CD4-positive, alpha-beta T cell treated with Interleukin-2 at 100 ng/mL for 4 hours (primary cell): ENCODE data around the gene FABP7.

Experiments used
- DNase-seq: peaks from one replicate; pipeline ENCODE4 v3.0.0-alpha.2; 2020; ENCODE audit warnings: low spot score

FABP7 gene

DNA sequence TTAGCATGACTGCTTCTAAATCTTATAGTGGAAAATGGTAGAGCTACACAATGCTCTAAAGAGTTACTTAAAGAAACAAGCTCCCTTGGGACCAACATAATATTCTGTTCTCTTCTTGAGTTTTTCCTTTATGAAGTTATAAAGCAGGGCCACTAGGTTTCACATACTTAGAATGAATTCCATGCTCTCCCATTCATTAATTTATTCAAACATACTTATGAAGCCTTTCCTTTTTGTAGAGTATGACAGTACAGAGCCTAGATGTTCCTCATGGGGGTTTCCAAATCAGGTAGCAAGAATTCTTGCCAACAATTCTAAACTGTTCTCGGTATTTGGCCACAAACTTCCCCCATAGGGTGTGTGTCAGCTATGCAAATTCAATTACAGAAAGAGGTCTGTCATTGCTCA, 20.6 kb upstream of the FABP7 start:
- no peak for DNase-seq

DNA sequence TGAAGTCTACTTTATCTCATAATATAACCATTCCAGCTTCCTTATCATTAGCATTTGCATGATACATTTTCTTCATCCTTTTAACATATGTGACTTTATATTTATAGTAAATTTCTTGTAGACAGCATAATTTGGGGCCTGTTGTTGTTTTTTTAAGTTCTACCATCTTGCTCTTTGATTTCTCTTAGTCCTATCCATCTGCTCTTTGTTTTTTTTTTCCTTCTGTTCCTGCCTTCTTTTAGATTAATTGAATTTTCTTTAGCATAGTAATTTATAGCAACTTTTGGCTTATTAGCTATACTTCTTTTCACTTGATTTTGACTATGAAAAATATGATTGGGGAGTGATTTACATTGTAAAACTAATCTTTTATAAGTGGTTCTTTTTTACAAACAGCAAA, 19.2 kb upstream of the FABP7 start:
- DNase-seq, result no peak

DNA sequence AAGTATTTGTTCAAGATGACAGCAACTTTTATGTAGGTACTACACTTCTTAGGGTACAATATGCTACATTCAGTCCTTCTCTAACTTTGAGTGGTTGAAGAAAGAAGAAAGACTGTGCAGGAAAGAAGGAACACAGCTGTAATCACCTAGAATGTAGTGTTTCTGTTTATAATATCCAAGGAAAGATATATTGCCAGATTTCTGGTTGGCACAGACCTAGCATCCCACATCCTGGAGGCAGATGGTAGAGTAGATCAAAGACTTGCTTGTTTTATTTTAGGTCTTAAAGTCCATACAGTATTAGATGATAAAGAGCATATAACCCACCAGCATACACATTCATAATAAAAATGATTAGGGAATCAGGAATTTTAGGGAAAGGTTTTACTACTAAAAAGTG, 13.3 kb upstream of the FABP7 start:
- no peak for DNase-seq

DNA sequence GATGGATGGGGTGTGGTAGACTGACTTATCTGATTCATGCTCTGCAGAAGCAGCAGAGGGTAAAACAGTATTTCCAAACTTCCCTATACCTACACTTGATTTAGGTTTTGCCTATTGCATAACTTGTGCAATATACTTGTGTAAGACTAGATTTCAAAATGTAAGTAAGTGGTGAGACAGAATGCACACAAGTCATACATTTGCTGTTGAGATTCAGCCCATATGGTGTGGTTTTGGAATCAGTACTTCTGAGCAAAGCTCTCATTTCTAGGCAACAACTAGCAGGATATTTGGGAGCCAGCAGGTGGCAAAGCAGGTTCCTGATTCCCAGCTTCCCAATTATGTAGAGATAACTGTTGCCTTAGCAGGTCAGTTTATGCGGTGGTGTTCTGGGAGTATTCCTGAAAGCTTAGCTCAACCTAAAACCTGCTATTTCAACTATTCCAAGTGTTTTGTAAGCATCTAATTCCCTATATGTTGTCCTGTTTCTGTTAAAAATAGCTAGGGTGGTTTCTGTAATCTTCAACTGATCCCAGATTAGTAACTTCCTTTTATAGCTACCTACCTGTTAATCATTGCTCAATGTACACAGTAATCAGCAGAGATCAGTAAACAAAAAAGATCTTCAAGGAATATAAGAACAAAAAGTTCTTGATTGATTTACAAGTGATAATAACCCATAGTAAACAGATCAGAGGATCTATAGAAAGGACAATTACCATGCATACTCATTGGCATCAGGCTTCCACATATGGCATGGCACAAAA, 8.5 kb upstream of the FABP7 start:
- DNase-seq, result no peak

DNA sequence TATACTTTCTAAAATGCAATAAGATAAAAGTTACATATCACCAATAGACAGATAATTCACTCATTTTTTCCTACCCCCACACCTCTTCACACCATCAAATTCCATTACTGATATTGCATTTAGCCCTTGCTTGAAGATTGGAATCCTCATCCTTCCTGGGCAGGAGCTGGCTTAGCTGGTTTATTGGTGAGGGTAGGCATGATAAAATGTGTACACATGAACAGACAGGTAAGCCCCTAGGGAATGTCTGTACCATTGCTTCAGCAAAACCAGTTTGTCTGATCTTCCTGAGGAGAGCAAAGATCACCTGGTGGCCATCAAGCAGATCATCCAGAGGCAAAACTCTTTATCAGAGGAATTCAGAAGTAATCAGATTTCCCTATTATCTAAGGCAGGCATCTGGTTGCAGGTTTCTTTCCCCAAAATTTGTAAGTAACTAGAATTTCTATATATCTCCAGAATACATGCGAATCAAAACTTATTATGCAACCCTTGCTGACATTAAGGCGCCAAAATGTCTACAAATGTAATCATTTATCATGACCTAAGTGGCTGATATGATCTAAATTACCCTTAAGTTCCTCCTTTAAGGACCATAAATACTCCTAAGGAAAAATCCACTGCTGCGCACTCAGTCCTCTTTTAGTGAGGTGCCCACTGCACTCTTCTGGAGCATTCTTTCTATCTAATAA, 6.6 kb upstream of the FABP7 start:
- DNase-seq, result no peak

DNA sequence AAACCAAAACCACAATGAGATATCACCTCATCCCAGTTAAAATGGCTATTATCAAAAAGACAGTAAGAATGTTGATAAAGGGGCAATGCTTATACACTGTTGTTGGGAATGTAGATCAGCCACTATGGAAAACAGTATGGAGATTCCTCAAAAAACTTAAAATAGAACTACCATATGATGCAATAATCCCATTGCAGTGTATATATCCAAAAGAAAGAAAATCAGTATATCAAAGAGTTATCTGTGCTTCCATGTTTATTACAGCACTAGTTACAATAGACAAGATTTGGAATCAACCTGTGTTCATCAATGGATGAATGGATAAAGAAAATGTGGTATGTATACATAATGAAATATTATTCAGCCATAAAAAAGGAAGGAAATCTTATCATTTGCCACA, 3.5 kb upstream of the FABP7 start:
- DNase-seq, result no peak

DNA sequence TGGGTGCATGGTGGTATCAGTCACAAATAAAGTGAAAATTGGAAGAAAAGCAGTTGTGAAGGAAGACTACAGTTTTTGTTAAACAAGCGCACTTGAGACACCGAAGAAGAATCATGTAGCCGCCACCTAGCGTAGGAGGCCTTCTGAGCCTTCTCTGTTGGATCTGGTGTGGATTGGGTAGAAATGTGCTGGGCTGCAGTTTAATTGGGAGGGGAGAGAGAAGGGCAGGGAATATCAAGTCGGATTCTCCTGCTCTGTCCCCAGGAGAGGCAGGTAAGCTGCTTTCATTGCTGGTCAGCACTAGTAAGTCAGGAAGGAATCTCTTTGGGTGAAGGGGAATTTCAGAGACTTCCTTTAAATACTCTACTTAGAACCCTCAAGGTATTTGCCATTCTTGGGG, 1.2 kb upstream of the FABP7 start:
- DNase-seq, result no peak

DNA sequence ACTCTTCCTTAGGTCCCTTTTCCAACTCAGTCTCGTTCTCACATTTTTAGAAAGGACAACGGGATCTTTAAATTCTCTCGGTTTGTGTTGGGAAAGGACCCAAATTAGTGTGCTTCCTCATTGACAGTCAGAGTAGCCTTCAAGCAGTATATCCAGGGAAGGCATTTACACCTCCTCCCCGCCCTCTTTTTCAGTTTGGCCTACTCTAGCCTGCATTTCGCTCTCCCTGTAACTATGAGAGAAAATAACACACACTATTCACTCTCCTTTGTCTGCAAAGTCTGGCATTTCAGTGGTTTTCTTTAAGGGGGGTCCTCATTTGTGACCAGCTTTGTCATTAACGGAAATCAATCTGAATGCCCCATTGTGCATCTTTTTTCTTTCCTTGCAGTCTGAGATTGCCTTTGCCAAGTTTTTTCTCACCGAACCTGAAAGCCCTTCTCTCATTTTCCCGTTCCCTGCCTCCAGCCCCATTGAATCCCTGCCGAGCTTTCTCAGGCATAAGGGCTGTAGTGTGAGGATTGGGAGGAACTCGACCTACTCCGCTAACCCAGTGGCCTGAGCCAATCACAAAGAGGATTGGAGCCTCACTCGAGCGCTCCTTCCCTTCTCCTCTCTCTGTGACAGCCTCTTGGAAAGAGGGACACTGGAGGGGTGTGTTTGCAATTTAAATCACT, 393 bp upstream of the FABP7 start:
- DNase-seq, result no peak

DNA sequence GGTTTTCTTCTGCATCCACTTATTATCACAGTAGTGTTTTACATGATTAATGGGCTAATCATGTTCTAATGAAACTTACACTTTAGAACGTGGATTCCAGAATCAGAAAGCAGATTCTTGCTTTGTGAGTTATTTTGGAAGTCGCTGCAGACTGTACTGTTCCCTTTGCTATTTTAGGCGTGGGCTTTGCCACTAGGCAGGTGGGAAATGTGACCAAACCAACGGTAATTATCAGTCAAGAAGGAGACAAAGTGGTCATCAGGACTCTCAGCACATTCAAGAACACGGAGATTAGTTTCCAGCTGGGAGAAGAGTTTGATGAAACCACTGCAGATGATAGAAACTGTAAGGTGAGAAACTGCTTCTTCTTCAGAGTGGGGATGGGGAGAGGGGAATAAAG, 598 bp downstream of the FABP7 start:
- no peak for DNase-seq

DNA sequence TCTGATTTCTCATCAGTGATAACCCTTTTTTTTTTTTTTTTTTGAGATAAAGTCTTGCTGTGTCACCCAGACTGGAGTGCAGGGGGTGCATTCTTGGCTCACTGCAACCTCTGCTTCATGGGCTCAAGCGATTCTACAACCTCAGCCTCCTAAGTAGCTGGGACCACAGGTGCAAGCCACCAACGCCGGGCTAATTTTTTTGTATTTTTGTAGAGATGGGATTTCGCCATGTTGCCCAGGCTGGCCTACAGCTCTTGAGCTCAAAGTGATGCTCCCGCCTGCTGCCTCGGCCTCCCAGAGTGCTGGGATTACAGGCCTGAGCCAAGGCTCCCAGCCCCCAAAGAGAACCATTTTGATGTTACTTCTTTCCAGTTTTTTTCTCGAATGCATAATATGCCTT, 2.2 kb downstream of the FABP7 start:
- no peak for DNase-seq

DNA sequence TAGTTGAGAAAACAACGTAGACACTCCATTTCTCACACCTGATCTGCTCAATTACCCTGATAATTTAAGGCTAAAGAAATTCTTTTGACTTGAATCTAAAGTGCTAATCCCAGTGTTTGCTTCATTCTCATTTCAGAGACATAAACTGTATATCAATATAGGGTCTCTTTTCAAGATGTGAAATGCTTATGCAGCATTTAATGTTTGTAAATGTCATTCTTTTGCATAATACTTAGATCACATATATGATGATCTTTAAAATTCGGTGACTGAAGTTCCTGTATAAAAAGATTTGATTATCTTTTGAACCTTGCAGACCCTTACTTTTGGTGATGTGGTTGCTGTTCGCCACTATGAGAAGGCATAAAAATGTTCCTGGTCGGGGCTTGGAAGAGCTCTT, 3.9 kb downstream of the FABP7 start:
- no peak for DNase-seq

DNA sequence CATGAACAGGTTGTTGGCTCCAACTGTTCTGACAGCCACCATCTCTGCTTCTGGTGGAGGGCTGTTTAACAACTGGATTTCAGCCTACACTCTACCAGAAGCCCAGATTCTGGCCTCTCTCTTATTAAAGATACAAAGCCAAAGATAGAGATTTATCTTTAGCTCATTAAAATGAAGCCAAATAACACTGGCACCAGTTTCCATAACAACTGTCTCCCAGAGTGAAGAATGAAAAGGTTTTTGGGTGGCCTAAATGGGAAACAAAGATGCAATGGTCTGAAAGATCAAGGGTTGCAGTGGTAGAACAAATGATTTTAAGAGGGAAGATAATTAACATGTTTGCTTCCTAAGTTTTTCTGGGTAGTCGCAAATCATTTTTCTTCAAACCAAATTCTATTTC, 6.4 kb downstream of the FABP7 start:
- no peak for DNase-seq

DNA sequence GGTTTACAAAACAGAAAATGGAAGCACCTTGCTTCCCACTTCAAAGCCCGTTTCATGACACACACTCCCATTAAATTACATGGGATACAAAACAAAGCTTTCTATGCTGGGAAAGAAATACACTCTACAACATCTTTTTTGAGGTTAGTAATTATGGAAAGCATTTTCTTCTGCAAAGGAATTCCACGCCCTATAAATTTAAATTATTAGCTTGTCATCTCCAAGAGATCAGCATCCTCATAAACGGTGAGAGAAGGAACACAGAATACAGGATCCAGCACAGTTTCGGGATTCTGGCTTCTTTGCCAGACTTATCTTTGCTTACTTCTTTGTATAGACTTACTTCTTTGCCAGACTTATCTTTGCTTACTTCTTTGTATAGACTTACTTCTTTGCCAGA, 8.2 kb downstream of the FABP7 start:
- no peak for DNase-seq

DNA sequence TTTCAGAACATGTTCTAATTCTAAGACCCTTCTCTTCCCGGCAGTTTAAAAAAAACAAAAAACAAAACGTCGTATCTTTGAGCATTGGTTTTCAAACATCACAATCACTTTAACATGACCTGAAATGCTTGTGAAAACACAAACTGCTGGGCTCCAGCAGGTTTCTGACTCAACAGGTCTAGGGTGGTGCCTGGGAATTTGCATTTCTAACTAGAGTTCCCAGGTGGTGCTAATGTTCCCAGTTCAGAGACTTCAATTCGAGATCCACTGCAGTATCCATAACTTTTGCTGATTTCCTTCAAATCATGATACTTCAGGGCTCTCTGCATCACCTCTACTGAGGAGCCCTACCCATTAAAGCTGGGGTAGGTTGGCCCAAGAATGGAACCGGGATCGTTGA, 8.7 kb downstream of the FABP7 start:
- no peak for DNase-seq

DNA sequence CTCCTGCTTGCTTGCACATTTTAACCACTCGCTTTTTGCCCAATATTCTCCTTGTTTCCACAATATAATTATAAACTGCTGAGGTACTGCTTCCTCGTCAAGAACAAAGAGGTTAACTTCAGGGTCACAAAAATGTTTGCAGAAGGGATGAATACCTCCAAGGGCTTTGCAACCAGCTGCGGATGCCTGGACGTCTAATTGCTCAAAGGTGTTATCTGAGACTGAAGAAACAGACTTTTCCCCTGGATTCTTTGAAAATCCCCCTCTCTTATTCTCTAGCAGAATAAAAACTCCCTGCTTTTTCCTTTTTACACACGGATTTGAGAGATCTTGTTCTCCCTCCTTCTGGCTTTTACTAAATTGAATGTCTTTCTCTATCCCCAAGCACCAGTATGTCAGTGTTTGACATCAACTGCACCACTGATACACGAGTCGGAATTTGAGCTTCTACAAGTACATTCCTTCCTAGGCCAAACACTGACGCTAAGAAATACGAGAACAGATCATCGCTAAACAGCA, 9.2 kb downstream of the FABP7 start:
- DNase-seq, result no peak

DNA sequence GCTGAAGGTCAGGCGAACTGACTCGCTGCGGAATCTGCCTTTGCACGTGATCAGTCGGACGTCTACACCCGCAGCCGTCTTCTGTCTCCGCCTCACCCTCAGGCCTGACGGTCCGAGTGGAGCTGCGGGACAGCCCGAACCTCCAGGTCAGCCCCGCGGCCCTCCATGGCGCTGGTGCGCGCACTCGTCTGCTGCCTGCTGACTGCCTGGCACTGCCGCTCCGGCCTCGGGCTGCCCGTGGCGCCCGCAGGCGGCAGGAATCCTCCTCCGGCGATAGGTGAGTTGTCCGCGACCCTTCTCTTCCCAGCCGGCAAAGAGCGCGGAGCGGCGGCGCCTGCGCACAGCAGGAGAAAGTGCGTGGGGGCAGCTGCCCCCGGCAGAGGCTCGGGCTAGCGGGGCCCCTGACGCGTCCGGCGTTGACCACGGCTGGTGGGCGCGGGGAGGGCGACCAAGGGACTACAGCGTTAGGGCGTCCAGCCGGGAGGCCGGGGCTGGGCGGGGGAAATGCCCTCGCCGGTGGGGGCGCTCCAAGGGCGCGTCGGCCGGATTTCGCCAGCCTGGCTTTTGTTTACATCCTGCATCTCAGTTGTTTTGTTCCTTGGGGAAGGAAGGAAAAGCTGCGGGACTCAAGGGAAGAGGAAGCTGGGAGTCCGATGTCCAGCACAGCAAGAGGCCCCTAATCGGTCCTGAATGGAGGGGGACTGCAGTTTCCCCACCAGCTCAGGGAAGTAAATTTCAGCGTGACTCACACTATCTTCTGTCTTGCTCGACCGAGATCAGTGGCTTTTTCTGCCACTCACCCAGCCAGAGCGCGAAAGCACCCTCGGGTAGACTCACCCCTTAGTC, 9.9 kb downstream of the FABP7 start, which contains the start of gene SMPDL3A:
Gene SMPDL3A (plus strand): TSS at position 77 of the 846 bp plus-strand sequence. CDS start 89 bp downstream, at position 166.
- DNase-seq, result peak; percentile 7

DNA sequence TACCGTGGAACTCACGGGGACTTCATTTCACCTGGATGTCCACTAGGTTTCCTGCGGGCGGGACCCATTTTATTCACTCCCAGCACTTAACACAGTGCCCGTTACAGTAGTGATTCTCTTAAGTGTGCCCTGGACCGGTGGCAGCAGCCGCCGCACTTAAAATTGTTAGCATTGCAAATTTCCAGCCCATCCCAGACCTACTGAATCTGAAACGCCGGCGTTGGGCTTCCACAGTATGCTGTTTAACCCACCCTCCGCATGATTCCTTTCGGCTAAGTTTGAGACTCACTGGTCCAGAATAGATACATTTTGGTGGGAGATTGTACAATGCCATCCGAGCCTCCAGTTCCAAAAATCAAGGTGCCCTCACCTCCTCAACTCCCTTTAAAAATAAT, 10.5 kb downstream of the FABP7 start:
- DNase-seq, result no peak

DNA sequence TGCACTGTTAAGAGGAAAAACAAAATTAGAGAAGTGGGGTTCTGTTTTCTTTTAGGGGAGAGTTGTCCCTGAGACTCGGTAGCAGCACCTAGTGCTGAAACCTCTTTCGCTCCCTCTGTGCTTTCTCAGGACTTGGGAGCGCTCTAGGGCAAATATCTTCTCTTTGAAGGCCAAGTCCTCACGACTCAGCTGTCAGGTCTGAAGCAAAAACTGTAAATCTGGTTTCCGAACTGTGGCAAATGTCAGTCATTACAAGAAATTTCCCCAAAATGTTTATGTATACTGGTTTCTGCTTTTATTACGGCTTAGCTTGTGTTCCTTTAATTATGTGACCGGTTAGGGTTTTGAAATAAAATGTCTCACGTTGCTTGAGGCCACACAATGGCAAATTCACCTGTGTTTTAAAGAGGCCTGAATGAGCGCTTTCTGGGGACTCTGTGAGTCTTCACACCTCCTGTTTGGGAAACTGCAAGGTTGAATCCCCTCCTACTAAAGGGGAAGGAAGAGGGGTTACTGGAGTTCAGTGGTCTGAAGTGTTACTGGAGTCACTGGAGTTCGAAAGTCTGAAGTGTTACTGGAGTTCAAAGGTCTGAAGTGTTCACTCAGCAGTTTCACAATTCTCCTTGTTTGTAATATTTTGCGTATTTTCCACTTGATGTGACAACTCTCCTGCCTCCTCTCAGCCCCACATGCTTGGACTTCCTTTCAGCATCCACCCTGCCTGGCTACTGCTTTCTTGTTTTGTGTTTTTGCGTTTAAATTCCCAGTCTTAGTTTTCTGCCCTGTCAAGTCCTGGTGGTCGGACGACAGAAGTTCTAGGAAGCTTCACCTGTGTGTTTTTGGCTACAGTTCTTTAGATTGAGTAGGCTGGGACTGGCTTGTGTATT, 11.2 kb downstream of the FABP7 start:
- DNase-seq, result no peak

DNA sequence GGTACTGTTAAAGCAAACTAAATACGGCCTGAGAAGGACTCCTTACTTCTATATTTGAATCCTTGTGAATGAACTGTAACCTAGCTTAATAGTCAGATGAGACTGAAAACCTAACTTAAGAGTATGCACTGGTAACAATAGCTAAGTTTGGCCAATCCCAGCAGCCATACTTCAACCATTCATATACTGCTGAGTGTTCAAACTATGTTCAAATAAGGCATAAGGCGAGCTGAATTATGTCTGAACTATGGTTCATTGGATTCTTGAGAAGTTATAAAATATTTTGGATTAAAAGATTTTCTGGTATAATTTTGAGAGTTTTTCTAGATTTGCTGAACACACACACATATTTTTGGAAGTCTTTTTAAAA, 11.8 kb downstream of the FABP7 start:
- no peak for DNase-seq

DNA sequence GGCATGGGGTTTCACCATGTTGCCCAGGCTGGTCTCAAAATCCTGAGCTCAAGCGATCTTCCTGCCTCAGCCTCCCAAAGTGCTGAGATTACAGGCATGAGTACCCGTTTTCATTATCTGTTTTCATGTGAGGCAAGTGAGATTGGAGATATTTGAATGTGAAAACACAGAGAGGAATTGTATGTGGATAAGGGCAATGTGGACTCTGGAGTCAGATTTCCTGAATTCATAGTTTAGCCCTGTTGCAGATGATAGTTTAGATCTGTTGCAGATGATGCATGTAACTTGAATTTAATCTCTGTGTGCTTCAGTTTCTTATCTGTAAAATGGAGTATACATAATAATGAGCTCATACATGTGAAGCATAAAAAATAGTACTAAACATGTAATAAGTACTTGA, 13.2 kb downstream of the FABP7 start:
- DNase-seq, result no peak

DNA sequence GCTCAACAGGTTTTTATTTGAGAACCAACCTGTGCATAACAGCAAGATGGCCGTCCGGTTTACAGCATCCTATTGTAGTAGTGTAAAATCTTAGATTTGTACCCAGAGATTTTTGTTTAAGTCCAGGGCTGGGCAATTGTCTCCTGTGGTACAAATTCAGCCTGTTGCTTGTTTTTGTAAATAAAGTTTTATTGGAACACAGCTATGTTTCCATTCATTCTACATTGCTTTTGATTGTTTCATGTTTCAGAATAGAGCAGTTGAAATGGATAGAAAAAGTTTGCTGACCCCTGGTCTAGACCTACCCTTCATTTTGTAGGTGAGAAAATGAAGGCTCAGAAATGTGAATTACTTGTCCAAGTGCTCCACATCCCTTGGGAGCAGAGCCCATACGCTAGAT, 18.0 kb downstream of the FABP7 start:
- no peak for DNase-seq
